ENCODE data around the gene NDUFAF8.
"Not testable (repeated sequence)": the region's sequence is repeated elsewhere in the genome, so short reads cannot be mapped to it uniquely, and the experiment has no call there.

The NDUFAF8 gene

GRCh38 chr17:81223762-81224130, 15.4 kb upstream of the NDUFAF8 start:
- peak; percentile 57 for DNase-seq

DNA sequence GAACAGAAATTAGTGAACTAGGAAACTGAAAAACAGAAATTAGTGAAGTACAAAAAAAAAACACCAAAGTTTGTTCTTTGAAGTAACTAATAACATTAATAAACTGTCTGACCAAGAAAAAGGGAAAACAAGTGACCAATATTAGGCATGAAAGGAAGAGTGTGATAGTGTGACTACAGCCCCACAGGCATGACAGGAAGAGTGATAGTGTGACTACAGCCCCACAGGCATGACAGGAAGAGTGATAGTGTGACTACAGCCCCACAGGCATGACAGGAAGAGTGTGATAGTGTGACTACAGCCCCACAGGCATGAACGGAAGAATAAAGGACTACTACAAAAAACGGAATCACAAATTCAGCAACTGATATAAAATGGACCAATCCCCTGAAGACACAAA, 11.5 kb upstream of the NDUFAF8 start:
- not testable (repeated sequence) for DNase-seq

- DNase-seq = no peak
These were observed 10.7 kb upstream of the NDUFAF8 start for GRCh38 chr17:81228420-81228819.

GRCh38 chr17:81228834-81229665, 10.1 kb upstream of the NDUFAF8 start:
- no peak for DNase-seq

- DNase-seq = no peak
These were observed 9.5 kb upstream of the NDUFAF8 start for GRCh38 chr17:81229666-81229920.

DNA sequence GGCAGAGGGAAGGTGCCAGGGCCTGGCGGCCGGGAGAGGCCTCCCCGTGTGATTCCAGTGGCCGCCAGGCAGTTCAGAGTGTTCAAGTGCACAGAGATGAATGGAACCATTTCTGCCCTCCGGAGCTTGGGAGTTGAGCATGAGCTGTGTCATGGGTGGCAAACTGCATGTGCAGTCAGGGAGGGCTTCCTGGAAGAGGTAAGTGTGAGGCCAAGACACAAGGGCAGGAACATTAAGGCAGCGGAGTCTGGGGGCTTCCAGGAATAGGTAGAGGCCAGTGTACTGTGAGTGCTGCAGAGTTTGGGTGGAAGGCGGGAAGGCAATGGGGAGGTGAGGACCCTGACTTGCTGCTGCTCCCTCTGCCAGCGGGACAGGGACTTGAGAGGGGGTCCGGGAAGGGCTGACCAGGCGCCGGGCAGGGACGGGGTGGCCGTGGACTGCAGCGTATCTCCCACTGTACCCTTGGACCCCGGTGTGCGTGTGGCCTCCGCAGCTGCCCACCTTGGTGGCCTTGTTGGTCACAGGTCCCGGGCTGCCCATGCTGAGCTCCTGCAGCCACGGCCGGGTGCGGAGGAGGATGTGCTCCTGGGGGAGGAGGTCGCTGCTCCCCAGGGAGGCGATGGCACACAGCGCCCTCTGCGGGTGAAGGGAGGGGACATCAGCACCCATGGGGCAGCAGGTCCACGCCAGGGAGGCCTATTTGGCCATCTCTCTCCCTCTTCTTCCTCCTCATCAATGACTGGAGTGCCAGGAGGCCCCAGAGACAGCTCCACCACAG, 8.9 kb upstream of the NDUFAF8 start:
- no peak for DNase-seq

GRCh38 chr17:81231121-81231645, 7.9 kb upstream of the NDUFAF8 start:
- DNase-seq = no peak

DNA sequence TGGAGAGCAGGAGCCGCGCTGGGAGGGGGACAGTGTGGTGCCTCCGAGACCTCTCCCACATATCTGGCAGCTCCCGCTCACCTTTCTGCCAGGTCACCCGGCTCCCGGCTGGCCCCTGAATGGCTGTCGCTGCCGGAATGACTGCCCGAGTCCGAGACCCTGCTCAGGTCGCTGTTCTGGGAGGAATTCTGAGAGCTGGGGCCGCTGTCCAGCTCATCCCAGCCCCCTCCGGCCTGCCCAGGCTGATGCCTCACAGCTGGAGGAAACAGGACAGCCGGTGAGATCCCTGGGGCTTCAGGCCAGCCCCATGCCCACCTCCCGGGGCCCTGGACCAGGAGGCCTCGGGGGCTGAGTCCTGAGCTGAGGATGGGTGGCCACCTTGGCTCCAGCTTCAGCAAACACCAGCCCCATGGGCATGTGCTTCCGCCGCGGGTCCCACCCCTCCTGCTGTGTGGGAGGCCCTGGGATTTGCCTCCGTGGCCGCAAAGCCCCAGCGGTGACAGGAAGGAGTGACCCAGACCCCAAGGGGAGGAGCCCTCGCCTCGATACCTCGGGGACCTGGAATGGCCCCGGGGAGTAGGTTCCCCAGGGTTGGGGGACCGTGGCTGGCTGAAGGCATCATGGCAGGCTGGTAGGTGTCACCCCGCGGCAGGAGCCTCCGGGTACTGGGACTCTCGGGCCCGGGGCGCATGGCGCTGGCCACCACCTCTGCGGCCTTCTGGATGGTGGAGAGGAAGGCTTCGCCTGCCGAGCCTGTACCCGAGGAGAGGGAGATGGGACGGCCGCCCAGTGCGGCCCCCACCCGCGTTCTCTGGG, 7.1 kb upstream of the NDUFAF8 start:
- DNase-seq = no peak

GRCh38 chr17:81232616-81233241, 6.4 kb upstream of the NDUFAF8 start:
- no peak for DNase-seq

- DNase-seq = no peak
These were observed 5.8 kb upstream of the NDUFAF8 start for GRCh38 chr17:81233316-81233715.

DNA sequence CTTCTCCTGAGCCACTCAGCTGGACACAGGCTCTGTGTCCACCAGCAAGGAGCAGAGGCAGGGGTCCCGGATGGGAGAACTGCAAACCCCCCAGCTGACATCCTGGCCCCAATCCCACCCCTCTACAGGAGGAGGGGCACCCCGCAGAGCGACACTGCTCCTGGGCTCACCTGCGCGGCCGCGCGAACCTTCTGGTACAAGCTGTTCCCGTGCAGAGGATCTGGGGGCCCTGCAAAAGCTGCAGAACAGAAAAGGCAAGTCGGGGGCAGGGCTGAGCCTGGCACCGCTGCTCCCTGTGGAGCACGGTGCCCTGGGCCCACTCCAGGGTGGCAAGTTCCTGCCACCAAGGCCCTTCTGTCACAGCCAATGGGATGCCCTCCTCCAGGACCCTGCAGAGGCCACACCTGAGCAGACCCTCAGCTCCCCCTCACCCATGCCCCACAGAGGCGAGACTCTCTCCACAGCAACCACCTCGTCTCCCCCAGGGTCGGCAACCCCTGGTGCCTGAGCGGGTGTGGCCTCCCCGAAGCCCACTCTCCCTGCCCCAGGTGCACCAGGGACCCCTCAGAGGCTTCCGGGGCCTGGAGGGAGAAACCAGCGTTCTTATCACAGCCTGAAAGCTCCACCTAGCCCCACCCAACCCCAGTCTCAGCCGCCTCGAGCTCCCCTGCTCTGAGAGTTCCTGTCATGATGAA, 5.2 kb upstream of the NDUFAF8 start:
- no peak for DNase-seq

- no peak for DNase-seq
These were observed 4.6 kb upstream of the NDUFAF8 start for GRCh38 chr17:81234506-81234855.

GRCh38 chr17:81234940-81235821, 3.9 kb upstream of the NDUFAF8 start:
- DNase-seq = no peak

DNA sequence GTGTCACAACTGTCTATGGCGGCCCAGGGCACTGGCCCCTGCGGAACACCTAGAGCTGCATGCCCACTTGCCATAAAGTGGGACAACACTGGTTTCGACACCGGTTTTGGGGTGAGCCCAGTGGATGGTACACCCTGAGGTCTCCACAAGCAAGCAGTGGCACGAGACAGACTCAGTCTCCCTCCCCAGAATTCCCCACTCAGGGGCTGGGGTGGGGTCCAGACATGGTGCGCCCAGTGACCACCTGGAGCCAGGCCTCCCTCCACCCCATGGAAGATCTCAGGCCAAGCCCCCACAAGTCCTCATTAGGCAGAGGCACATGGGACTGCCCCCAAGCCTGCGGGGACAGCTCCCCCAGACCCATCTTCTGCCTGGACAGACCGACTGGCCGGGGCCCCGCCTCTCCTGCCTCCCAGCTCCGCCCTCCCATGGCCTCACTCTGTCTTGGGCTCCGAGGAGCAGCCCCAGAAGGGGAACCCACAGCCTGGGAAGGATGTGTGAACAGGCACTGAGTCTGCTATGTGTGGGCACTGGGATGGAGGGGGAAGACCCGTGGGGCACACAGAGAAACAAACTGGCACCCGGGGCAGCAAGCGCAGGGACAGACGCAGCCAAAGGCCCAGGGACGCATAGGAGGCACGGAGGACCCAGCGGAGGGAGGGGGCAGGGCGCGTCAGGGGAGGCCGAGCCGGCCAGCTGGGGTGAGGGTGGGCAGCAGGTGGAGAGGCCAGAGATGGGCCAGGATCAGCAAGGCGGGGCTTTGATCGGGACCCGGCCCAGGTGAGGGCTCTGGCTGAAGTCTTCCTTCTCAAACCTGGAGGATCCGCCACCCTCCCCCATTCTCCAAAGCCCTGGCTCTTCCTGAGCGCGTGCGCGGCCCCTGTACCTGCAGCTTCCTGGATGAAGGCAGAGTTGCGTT, 3.0 kb upstream of the NDUFAF8 start:
- DNase-seq = no peak

DNA sequence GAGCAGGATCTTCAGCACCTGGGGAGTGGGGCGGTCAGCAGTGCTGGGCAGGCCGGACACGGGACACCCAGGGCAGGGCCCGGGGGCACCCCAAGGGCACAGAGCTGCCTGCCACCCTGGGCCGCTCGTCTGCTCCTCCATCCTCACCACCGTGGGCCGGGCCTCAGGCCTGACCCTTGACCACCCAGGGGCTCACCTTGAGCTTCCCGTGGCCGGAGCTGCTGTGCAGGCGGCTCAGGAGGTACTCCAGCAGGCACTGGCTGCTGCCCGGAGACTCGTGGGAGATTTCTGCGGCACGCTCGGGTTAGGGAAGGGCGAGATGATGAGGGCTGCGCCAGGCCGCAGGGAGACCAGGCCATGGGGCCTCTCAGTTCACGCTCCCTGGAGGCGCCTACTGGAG, 2.3 kb upstream of the NDUFAF8 start:
- DNase-seq = no peak

DNA sequence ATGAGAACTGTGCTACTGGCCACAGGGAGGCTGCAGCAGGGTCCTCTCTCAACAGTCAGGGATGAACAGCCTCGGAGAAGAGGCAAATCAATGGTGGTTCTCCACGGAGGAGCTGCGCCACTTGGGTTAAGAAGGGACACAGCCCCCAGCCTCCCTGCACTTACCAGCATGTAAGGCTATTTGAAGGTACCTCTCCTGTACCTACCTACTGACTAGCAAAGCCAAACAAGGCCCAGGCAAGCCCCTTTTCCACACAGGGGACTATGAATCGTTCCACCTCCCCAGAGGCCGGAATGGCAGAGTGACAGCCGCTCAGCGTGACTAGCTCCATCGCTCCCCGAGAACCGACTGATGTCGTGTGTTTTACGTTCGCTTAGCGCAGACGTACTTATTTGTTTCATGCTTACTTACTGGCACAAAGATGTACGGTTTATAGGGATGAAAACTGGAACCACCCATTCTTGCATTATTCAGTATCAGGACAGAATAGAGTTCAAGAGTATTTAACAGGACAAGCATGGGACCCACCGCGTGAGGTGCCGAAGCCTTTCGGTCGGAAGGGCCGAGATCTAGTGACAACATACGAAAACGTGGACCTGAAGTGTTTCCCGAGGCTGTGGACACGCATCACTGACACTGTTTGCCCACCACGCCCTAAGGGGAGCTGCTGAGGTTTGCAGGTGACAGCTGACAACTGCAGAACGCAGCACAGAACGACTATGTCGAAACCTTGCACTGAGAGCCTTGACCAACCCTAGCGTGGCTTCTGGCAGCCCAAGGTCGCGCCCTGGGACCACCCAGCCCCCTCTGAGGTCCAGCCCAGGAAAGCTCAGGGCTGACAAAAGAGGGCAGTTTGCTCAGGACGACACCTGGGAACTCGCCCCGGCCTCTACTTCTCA, 1.3 kb upstream of the NDUFAF8 start:
- DNase-seq = peak; percentile 71

- DNase-seq = no peak
These were observed 666 bp upstream of the NDUFAF8 start for GRCh38 chr17:81238490-81238814.

- DNase-seq = no peak
These were observed 817 bp downstream of the NDUFAF8 start for GRCh38 chr17:81239714-81240555.
